SK-N-DZ (cell line): ENCODE data around the gene UGT1A9.
"Not testable (repeated sequence)": the region's sequence is repeated elsewhere in the genome, so short reads cannot be mapped to it uniquely, and the experiment has no call there.

Experiments
- DNase-seq: peaks from one replicate; pipeline ENCODE4 v3.0.0-alpha.2; 2015; ENCODE audit warnings: low spot score

The UGT1A9 gene

GRCh38 chr2:233711312-233712008 is 39.8 kb downstream of the UGT1A9 start:
- DNase-seq: peak; percentile 48

DNA sequence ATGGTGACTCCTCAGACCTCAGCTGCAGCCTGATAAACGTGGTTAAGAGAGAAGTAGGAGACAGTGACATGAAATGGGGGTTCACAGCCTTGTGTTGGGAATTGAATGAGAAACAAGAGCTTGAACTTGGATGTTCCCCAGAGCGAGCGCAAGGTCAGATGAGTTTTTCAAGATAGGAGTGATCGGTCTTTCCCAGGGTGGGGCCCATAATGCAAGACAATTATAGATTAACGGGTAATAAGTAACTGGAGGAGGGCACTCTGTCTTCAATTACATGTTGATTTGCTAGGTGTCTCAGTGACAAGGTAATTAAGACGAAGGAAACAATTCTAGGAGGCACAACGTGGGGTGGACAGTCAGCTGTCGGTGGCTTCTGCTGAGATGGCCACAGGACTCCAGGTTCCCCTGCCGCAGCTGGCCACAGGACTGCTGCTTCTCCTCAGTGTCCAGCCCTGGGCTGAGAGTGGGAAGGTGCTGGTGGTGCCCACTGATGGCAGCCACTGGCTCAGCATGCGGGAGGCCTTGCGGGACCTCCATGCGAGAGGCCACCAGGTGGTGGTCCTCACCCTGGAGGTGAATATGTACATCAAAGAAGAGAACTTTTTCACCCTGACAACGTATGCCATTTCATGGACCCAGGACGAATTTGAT is 41.0 kb downstream of the UGT1A9 start, which contains the start of gene UGT1A5:
TSS of gene UGT1A5 (plus strand) at position 297 of the 651 bp plus-strand sequence. CDS start at position 382, 85 bp downstream.
- DNase-seq: no peak

- DNase-seq: no peak
Observed at GRCh38 chr2:233713262-233713615, 41.5 kb downstream of the UGT1A9 start.

GRCh38 chr2:233714121-233714520 is 42.4 kb downstream of the UGT1A9 start:
- no peak for DNase-seq

DNA sequence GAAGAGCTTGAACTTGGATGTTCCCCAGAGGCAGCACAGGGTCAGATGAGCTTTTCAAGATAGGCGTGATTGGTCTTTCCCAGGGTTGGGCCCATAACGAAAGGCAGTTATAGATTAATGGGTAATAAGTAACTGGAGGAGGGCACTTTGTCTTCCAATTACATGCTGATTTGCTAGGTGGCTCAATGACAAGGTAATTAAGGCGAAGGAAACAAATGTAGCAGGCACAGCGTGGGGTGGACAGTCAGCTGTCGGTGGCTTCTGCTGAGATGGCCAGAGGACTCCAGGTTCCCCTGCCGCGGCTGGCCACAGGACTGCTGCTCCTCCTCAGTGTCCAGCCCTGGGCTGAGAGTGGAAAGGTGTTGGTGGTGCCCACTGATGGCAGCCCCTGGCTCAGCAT is 46.9 kb downstream of the UGT1A9 start, which contains the start of gene UGT1A4:
TSS of gene UGT1A4 (plus strand) at position 185 of the 400 bp plus-strand sequence. CDS start at position 270, 85 bp downstream.
- no peak for DNase-seq

DNA sequence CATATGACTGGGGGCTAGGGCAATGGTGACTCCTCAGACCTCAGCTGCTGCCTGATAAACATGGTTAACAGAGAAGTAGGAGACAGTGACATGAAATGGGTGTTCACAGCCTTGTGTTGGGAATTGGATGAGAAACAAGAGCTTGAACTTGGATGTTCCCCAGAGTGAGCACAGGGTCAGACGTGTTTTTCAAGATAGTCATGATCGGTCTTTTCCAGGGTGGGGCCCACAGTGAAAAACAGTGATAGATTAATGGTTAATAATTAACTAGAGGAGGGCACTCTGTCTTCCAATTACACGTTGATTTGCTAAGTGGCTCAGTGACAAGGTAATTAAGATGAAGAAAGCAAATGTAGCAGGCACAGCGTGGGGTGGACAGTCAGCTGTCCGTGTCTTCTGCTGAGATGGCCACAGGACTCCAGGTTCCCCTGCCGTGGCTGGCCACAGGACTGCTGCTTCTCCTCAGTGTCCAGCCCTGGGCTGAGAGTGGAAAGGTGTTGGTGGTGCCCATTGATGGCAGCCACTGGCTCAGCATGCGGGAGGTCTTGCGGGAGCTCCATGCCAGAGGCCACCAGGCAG is 57.1 kb downstream of the UGT1A9 start, which contains the start of gene UGT1A3:
TSS of gene UGT1A3 (plus strand) at position 320 of the 579 bp plus-strand sequence. CDS start at position 405, 85 bp downstream.
- DNase-seq: no peak

DNA sequence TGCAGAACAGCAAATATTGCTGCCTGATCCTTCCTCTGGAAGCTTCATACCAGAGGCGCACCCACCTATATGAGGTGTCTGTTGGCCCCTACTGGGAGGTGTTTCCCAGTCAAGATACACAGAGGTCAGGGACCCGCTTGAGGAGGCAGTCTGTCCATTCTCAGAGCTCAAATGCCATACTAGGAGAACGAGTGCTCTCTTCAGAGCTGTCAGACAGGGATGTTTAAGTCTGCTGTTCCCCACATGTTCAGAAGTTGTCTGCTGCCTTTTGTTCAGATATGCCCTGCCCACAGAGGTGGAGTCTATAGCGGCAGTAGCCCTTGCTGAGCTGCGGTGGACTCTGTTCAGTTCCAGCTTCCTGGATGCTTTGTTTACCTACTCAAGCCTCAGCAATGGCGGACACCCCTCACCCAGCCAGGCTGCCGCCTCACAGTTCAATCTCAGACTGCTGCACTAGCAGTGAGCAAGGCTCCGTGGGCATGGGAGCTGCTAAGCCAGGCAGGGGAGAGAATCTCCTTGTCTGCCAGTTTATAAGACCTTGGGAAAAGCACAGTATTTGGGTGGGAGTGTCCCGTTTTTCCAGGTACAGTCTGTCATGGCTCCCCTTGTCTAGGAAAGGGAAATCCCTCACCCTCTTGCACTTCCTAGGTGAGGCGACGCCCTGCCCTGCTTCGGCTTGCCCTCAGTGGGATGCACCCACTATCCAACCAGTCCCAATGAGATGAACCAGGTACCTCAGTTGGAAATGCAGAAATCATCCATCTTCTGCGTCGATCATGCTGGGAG is 65.4 kb downstream of the UGT1A9 start:
- DNase-seq: not testable (repeated sequence)

GRCh38 chr2:233740870-233741269 is 69.2 kb downstream of the UGT1A9 start:
- no peak for DNase-seq

- DNase-seq: no peak
Observed at GRCh38 chr2:233743464-233744259, 72.0 kb downstream of the UGT1A9 start.

DNA sequence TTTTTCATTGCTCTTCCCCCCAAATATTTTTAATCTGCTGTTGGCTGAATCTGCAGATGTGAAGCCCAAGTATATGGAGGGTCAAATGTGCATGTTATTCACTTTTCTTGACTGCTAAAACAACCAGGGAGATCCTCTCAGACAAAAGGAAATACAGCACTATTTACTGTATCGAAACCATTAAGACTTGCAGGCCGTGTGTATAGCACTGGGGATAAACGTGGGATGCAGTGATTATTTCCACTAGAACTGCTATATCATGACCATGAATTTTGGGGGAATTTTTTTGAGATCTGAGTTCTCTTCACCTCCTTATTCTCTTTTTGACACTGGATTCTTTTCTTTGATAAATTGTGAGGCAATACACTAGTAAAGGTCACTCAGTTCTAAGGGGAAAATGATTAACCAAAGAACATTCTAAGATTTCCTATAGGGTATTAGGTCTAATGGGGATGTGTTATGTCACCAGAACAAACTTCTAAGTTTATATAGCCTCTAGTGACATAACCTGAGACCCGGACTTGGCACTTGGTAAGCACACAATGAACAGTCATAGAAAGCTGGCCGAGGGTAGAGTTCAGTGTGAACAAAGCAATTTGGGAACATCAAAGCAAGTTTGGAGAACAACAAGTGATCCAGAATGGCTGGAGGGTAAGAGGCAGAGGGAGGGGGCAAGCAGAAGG is 73.5 kb downstream of the UGT1A9 start:
- no peak for DNase-seq

DNA sequence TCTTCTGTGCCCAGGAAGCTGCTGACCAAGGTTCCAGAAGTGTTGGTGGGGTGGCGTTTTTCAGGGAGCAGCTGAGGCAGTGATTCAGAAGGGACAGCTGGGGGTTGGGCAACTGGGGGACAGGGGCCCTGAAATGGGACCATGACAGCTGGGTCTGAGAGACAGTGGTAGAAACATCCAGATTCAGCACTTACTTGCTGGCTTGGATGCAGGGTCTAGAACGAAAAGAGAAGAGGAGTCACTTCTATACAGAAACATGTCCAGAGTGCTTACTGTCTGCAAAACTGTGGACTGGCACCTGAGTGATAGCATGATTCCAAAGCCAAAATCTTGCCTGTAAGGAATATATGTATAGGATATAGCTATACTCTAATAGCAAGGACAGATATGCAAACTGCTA is 74.1 kb downstream of the UGT1A9 start:
- DNase-seq: not testable (repeated sequence)

GRCh38 chr2:233746475-233747282 is 75.0 kb downstream of the UGT1A9 start:
- DNase-seq: no peak

- no peak for DNase-seq
Observed at GRCh38 chr2:233747283-233747544, 75.5 kb downstream of the UGT1A9 start.

- DNase-seq: not testable (repeated sequence)
Observed at GRCh38 chr2:233750689-233751088, 79.0 kb downstream of the UGT1A9 start.

GRCh38 chr2:233751212-233752009 is 79.7 kb downstream of the UGT1A9 start:
- DNase-seq: not testable (repeated sequence)

DNA sequence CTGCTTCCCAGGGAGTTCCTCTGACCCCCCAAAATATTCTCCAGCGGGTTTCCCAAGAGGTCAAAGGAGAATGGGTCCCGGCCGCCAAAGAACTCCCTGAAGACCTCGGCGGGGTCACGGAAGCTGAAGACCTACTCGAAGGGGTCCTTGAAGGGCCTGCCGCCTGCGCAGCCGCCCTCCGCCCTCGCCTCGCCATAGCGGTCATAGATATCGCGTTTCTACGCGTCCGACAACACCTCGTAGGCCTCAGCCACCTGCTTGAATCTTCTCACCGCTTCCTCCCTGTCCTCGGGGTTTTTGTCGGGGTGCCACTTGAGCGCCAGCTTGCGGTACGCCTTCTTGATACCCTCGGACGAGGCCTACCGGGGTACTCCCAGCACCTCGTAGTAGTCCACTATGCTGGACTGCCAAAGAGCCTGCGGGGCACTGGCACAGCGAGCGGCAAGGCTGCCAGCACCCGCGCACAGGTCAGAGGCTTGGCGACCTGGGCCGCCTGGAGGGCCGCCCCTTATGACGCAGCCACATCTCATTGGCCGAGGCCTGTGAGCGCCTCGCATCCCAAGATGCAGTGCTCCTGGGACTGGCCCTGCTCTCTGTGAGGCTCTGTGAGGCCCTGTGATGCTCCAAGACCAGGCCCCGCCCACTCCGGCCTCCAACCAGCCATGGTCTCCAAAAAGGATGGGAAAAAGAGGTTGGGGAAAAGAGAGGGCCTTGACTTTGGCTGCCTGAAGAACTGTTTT is 83.3 kb downstream of the UGT1A9 start:
- DNase-seq: no peak

DNA sequence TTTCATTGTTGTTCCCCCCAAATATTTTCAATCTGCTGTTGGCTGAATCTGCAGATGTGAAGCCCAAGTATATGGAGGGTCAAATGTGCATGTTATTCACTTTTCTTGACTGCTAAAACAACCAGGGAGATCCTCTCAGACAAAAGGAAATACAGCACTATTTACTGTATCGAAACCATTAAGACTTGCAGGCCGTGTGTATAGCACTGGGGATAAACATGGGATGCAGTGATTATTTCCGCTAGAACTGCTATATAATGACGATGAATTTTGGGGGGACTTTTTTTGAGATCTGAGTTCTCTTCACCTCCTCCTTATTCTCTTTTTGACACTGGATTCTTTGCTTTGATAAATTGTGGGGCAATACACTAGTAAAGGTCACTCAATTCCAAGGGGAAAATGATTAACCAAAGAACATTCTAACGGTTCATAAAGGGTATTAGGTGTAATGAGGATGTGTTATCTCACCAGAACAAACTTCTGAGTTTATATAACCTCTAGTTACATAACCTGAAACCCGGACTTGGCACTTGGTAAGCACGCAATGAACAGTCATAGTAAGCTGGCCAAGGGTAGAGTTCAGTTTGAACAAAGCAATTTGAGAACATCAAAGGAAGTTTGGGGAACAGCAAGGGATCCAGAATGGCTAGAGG is 84.9 kb downstream of the UGT1A9 start:
- no peak for DNase-seq

DNA sequence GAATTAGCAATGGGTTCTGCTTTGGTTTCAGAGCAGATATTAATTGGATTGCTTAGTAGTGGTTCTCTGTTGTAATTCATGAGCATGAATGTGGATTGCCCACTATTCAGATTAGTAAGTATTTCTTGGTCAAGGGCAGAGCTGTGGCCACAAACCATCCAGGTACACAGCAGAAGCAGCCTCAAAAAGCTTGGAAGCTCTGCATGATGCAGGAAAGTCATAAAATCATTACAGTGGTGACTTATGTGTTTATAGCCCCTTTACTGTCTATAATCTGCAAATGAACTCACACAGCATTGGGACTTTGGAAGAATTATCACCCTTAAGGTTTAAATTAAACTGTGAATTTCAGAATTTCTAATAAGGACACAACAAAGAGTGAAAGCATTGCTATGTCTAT is 86.4 kb downstream of the UGT1A9 start:
- no peak for DNase-seq
